Small intestine (tissue), 7 donors: ENCODE measurements around the gene PPP1R13B. TPM values are rescaled to one million over a fixed set of nuclear protein-coding genes. Genes with fewer than 3 reads are reported as not detected.

ENCODE experiments used
- DNase-seq, 2 donors: peaks; one replicate each; pipeline versions ENCODE4 v3.0.0 to v3.0.0-alpha.2; 2013
- FAIRE-seq: peaks from 2 replicates; lab custom pipeline; 2012; peaks lifted over from hg19 to GRCh38; lab: Jason Lieb, UNC
- H3K27ac ChIP-seq, 3 donors: one replicate each; pipeline ENCODE4 v1.5.1; 2013; ENCODE audit warnings: low read length in 2 of 3, mild to moderate bottlenecking in 2 of 3, control low read depth in 1 of 3, inconsistent platforms in 1 of 3, low read depth in 1 of 3, moderate library complexity in 1 of 3
- H3K27me3 ChIP-seq, 3 donors: one replicate each; pipeline ENCODE4 v1.6.1; 2013; ENCODE audit warnings: low read length in 3 of 3, inconsistent platforms in 1 of 3; ENCODE audit not compliant: control insufficient read depth in 3 of 3, insufficient read depth in 3 of 3
- H3K36me3 ChIP-seq, 3 donors: one replicate each; pipeline ENCODE4 v1.6.1; 2013; ENCODE audit warnings: low read length in 3 of 3, inconsistent platforms in 1 of 3, low read depth in 1 of 3, mild to moderate bottlenecking in 1 of 3, moderate library complexity in 1 of 3; ENCODE audit not compliant: control insufficient read depth in 3 of 3, insufficient read depth in 2 of 3
- H3K4me1 ChIP-seq, 3 donors: one replicate each; pipeline ENCODE4 v1.6.1; 2013; ENCODE audit warnings: low read length in 2 of 3, inconsistent platforms in 1 of 3, low read depth in 1 of 3, mild to moderate bottlenecking in 1 of 3, moderate library complexity in 1 of 3; ENCODE audit not compliant: control insufficient read depth in 3 of 3, insufficient read depth in 2 of 3
- H3K4me3 ChIP-seq, 3 donors: one replicate each; pipeline ENCODE4 v1.5.1; 2013; ENCODE audit warnings: low read length in 3 of 3, control low read depth in 1 of 3, inconsistent platforms in 1 of 3, low read depth in 1 of 3, mild to moderate bottlenecking in 1 of 3, moderate library complexity in 1 of 3
- H3K9me3 ChIP-seq, 2 donors: one replicate each; pipeline ENCODE4 v1.6.1; 2013; ENCODE audit warnings: low read depth in 1 of 2, low read length in 1 of 2; ENCODE audit not compliant: control insufficient read depth in 2 of 2, insufficient read depth in 1 of 2
- WGBS, 3 donors: extraction: QIAGEN DNeasy Blood & Tissue Kit; methylation state at CpG; one replicate each; pipeline ENCODE4 v1.1.7; 2013; 5-methylcytosine and 5-hydroxymethylcytosine counted together
- polyA plus RNA-seq, 4 donors: library from polyadenylated mRNA; stranded (reverse) in 3 of 4; unstranded in 1 of 4; fragments of 200-250 nt in 3 of 4; fragments of 120-200 nt in 1 of 4; gene quantifications; one replicate each; pipeline versions ENCODE4 v1.2.1 to v1.2.3, GENCODE V29; 2013
- donor health status: healthy with polysubstance abuse.
- donor health status: control.
- donor health status: control.
- donor health status: Bipolar disorder and iron deficiency.
- donor health status: healthy.

Gene PPP1R13B
- polyA plus RNA-seq, 4 donors, result 17.8 to 28.1 (median 23.3) TPM

DNA sequence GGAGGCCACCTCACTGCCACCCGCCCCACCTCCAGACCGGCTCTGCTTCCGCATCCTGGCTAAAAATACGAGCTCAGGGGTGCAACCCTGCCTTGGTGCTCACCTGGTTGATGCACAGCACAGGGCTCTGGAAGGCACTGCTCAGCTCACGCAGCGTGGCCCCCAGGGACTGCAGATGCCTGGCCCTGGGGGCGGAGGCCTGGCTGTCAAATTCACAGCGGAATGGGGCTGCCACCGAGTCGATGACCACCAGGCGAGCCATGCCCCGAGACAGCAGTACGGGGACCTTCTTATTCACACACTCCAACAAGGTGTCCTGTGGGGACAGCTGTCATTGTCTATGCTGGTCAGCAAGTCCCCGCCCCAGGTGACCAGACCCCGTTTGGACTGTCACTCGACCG is 148.1 kb downstream of the PPP1R13B start:
- DNase-seq, result no peak
- Histone ChIP-seq H3K9me3 (no peaks in the 10 kb centered on the region), H3K4me3 (no peak overlapping the region), H3K27me3 (no peaks in the 10 kb centered on the region), H3K36me3 (peaks cover 3 to 88% (median 10%) of the 10 kb centered on the region in 3 donors), H3K27ac (no peak overlapping the region), H3K4me1 (peaks cover 0 to 27% (median 0%) of the 10 kb centered on the region in 3 donors)
- WGBS, 3 donors, result 86 to 94% (median 90%) methylated on average over 17 of the region's 17 CpGs
- FAIRE-seq, result no peak

DNA sequence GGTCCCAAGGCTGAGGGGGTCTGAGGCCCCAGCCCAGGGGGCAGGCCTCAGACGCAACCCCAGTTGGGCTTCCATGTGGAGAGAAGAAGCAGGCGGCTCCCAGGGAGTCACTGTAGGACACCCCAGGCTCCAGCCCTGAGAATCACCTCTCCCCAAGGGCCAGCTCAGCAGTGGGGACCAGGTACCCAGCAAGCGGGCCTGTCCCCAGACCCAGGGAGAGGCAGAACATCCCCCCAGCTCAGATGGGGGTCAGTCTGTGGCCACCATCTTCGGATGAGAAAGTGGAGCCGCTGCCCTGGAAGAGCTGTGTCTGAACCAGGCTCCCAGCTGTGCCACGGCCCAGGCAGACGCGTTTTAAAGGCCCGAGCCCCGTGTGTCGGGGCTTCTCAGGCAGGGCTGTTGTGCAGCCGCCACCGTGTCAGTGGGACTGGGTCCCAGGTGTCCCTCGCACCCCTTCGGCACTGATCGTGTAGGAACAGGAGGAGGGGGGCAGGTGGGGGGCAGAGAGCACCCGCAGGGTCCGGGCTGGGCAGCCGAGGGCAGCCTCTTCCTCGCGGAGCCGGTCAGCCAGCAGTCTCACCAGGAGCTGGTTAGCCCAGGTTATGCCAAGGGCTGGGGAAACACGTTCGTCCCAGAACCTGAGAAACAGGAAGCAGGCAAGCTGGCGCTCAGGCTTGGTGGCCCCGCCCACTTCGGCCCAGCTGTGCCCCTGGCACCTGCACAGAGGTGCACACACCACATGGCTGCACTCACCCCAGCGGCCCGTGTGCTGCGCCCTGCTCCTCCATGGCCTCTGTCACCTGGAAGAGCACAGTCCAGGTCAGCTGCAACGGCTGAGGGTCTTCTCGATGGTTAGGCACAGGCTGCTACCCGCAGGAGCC is 148.8 kb downstream of the PPP1R13B start:
- DNase-seq (peak in 1 of 2 donors; percentile 70), FAIRE-seq (no peak)
- Histone ChIP-seq H3K9me3 (no peaks in the 10 kb centered on the region), H3K4me3 (no peak overlapping the region), H3K36me3 (peaks cover 3 to 88% (median 11%) of the 10 kb centered on the region in 3 donors), H3K27ac (peak overlapping the region in 1 of 3 donors; percentile 8), H3K4me1 (peaks cover 0 to 27% (median 0%) of the 10 kb centered on the region in 3 donors), H3K27me3 (no peaks in the 10 kb centered on the region)
- 30 to 70% (median 51%) methylated on average over 28 to 33 of the region's 33 CpGs for WGBS, 3 donors

DNA sequence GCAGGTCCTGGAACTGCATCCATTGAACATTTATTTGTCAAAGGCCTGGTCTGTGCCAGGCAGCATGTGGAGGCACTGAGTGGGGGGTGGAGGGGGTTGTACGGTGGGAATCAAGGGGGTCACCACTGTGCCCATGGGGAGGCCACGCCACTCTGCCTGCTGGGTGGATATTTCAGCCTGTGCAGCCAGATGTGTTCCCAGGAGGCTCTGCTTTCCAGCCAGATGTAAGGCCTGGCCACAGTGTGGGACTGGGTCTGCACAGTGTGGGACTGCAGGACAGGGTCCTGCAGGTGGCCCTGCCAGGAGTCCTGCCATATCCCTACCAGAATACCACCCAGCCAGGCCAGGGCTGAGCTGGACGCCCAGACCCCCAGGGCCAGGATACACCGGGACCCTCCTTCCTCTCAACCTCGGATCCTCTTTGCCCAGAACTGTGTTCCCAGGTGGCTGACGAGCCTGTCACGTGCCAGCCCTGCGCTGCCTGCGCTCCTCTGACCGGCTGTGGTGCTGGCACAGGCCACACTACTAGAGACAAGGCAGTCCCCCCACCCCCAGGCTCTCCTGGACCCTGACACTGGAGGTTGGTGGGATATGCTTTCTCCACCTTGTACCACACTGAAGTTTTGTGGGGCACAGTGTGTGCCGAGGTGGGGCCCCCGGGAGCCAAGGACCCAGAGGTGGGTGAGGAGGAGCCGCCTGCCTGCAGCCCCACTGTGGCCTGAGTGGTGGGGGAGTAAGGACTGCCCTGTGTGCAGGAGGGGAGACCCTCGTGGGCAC is 149.6 kb downstream of the PPP1R13B start:
- DNase-seq, result no peak
- no peak overlapping the region for H3K4me3 ChIP-seq
- H3K9me3 ChIP-seq, result no peaks in the 10 kb centered on the region
- H3K27ac ChIP-seq, result peak overlapping the region in 1 of 3 donors; percentile 8
- H3K4me1 ChIP-seq, result peaks cover 0 to 27% (median 0%) of the 10 kb centered on the region in 3 donors
- H3K36me3 ChIP-seq, result peaks cover 3 to 88% (median 11%) of the 10 kb centered on the region in 3 donors
- H3K27me3 ChIP-seq, result no peaks in the 10 kb centered on the region
- 87 to 90% (median 88%) methylated on average over 11 to 14 of the region's 14 CpGs for WGBS, 3 donors
- no peak for FAIRE-seq

DNA sequence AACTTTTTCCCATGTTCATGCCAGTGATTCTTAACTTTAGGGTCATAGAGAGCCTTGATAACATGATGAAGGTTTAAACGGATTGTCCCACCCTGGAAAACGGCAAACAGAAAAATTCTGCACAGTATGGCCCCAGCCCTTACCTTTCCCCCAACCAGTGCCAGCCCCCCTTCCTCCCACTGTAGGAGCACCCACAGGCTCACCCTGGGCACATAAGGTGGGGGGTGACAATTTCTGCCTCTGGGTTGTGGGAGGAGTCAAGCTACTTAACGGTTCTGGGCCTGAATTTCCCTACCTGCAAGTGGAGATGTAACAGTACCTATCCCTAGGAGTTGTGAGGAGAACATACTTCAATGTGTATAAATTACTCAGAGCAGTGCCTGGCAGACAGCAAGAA is 150.2 kb downstream of the PPP1R13B start:
- no peaks in the 10 kb centered on the region for H3K27me3 ChIP-seq
- no peak overlapping the region for H3K4me3 ChIP-seq
- FAIRE-seq (no peak), DNase-seq (no peak)
- H3K9me3 ChIP-seq, result no peaks in the 10 kb centered on the region
- no peak overlapping the region for H3K27ac ChIP-seq
- H3K4me1 ChIP-seq, result peaks cover 0 to 27% (median 0%) of the 10 kb centered on the region in 3 donors
- 34 to 64% (median 61%) methylated on average over 3 of the region's 3 CpGs for WGBS, 3 donors
- peaks cover 3 to 87% (median 10%) of the 10 kb centered on the region in 3 donors for H3K36me3 ChIP-seq

DNA sequence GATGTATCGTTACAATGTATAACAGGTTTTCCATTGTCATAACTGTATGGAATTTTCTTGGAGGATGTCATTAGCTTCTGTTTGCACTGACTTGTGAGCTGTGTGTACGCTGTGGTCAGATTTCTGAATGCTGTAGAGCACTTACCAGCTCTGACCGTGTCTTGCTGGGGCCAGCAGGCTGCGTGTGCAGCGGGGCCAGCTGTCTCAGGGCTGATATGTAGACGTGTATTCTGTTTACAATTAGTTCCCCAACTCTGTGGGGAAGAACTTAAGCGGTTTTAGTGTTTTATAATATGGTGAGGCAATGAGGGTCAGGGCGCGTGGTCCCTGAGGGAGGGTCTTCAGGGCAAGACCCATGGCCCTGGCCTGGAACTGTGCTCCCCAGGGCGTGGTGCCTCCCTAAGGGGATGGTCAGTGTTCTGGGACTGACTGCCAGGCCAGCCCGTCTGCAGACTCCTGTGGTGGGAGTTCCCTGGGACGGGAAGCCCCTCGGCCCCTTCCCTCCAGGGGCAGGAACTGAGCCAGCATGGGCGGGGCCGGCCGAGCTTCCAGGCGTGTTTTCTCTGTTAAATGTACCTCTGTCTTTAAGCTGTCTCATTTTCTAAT is 150.8 kb downstream of the PPP1R13B start:
- Histone ChIP-seq H3K9me3 (no peaks in the 10 kb centered on the region), H3K4me1 (peaks cover 0 to 27% (median 0%) of the 10 kb centered on the region in 3 donors), H3K27me3 (no peaks in the 10 kb centered on the region), H3K36me3 (peaks cover 3 to 83% (median 9%) of the 10 kb centered on the region in 3 donors), H3K27ac (peak overlapping the region in 2 of 3 donors; percentile 1 to 30), H3K4me3 (no peak overlapping the region)
- DNase-seq, result no peak
- 43 to 73% (median 68%) methylated on average over 17 of the region's 17 CpGs for WGBS, 3 donors
- no peak for FAIRE-seq

DNA sequence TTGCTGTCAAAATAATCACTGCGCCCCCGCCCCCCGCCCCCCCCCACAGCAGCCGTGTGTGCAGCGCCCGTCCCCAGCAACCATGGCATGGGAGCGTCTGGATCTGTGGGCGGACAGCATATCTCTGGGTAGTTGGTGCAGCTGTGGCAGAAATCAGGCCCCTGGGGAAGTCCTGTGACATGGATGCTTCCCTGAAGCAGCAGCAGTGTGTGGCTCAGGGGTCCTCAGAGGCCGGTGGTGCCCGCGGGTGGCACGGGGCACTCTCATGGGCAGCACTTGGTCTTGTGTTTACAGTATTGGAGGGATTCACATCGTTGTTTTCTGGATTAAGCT is 151.3 kb downstream of the PPP1R13B start:
- no peak for DNase-seq

DNA sequence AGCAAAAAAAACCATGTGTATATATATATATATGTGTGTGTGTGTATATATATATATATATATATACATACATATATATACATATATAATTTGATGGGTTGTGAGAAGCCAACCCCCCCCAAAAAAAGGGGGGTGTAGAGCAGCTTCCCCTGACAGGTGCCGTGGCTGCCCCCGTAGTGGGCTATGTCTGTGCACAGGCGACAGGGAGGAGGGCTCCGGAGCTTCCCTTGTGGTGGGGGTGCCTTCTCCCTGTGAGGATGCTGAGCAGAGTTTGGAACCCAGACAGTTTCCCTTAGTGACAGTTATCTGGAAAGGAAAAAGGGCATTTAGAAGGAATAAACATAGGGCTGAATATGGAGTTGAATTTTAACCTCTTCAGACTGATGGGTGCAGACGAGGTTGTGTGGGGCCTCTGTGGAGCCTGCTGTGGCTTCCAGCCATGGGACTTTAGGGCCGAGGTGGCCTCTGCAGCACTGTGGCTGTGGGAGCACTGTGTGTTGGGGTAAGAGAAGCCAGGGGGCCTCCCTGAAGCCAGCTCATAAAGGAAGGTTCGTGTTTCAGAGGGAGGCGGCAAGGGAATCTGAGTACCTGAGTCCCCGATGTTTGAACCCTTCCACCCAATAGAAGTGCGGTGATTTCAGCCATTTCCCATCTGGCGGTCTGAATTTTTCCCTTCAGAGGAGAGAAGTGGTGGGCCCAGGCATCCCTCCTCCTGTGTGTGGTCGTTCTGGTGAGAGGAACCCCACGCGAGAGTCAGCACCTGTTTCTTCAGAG is 151.9 kb downstream of the PPP1R13B start:
- Histone ChIP-seq H3K4me1 (peaks cover 0 to 22% (median 0%) of the 10 kb centered on the region in 3 donors), H3K27me3 (no peaks in the 10 kb centered on the region), H3K4me3 (no peak overlapping the region), H3K27ac (no peak overlapping the region), H3K9me3 (no peaks in the 10 kb centered on the region), H3K36me3 (peaks cover 3 to 75% (median 9%) of the 10 kb centered on the region in 3 donors)
- FAIRE-seq (no peak), DNase-seq (no peak)
- WGBS, 3 donors, result 78 to 86% (median 82%) methylated on average over 14 of the region's 14 CpGs

More for the DNA sequence above, 151.3 kb downstream of the PPP1R13B start:
- peaks cover 0 to 27% (median 0%) of the 10 kb centered on the region in 3 donors for H3K4me1 ChIP-seq
- H3K27me3 ChIP-seq, result no peaks in the 10 kb centered on the region
- H3K36me3 ChIP-seq, result peaks cover 3 to 79% (median 9%) of the 10 kb centered on the region in 3 donors
- H3K27ac ChIP-seq, result peak overlapping the region in 1 of 3 donors; percentile 25
- H3K4me3 ChIP-seq, result no peak overlapping the region
- WGBS, 3 donors, result 55 to 85% (median 63%) methylated on average over 11 to 13 of the region's 13 CpGs
- H3K9me3 ChIP-seq, result no peaks in the 10 kb centered on the region
- no peak for FAIRE-seq
